Measurements from ENCODE around the gene EOLA1. TPM values are rescaled to one million over a fixed set of nuclear protein-coding genes. Genes with fewer than 3 reads are reported as not detected.
"Not testable (repeated sequence)": the region's sequence is repeated elsewhere in the genome, so short reads cannot be mapped to it uniquely, and the experiment has no call there.

Gene EOLA1
- total RNA-seq, 1 experiment from 2014 or later, result 11.2 TPM

DNA sequence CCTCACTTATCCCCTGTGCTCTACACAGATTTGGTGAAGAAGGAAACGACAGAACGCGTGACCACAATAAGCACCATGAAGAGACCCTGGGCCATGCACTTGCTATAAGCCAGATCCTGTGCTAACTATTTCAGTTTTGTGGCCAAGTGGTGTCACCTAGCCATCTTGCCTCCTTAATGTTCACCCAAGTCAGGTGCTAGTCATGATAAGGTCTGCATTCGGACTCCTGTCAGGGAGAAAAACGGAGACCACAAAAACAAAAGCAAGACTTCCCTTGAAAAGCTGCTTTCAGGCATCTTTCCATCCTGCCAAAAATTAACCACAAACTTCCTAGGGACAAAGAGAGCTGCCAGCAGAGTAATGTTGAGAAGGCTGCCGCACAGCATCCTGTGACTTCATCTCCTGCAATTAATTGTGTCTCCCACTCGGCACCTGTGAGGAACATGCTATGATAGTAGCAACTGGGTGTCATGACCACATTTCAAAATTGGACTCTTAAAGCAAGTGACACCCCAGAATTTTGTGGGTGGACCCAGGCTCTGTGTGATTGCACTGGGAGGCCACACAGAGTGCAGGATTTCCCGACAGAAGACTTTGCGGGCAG is 26.9 kb upstream of the EOLA1 start:
- DNase-seq (ENCODE audit: low read depth), result peak; percentile 62

DNA sequence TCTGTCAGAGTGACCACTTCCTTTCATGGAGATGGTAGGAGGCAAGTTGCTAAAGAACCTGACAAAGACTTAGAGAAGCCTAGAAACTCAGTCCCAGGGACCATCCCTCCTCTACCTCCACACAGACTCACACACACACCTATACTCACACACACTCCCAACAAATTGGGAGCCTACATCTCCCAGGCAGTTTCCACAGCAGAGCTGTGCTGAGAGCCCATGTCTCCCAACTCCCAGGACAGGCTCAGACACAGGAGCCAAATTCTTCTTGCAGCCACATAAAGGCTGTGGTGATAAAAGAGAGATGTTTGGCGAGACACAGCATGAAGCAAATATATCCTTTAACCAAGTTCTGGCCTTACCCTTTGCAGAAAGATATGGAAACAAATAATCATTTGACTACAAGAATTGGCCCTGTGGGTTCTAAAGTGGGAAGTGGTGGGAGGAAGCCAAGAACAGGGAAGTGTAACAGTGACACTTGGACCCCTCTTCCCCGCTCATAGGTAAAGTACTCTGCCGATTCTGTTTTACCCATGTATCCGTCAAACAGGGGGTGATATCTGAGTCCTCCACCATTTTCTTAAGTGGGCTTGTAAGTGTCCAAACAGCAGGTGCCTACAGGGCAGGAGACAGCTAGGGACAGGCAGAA is 24.7 kb upstream of the EOLA1 start:
- DNase-seq (ENCODE audit: low read depth), result no peak

DNA sequence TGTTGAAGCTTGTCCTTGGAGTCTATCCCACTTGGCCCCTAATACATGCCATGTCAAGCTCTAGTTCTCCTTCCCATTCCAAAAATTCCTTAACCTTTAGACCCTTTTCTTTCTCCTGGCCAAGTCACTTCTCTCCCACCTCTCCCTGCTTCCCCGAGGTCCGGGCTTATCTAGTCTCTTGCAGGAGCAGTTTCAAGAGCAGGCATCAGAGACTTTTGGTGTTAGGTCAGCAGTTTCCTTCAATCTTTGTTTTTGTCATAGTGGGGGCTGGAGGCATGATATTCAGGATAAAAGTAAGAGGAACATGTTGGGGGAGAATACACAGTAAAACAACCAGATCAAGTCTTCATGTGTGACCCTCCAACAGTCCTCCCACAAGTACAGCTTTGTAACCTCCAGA is 24.2 kb upstream of the EOLA1 start:
- no peak for DNase-seq (ENCODE audit: low read depth)

DNA sequence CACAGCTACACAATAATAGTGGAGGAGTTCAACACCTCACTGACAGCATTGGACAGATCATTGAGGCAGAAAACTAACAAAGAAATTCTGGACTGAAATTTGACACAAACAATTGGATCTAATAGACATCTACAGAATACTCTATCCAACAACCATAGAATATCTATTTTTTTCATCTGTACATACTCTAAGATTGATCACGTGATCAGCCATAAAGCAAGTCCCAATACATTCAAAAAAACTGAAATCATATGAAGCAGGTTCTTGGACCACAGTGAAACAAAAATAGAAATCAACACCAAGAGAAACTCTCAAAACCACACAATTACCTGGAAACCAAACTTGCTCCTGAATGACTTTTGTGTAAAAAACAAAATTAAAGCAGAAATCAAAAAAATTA is 23.5 kb upstream of the EOLA1 start:
- DNase-seq (ENCODE audit: low read depth), result no peak

DNA sequence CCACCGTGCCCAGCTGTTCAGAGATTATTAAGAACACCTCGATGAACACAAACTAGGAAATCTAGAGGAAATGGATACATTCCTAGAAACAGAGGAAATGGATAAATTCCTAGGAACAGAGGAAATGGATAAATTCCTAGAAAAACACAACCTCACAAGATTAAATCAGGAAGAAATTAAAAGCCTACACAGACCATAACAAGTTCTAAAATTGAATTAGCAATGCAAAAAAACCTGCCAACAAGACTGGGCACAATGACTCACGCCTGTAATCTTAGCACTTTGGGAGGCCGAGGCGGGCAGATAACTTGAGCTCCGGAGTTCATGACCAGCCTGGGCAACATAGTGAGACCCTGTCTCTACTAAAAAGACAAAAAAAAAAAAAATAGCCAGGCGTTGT is 22.6 kb upstream of the EOLA1 start:
- DNase-seq (ENCODE audit: low read depth), result peak; percentile 44

DNA sequence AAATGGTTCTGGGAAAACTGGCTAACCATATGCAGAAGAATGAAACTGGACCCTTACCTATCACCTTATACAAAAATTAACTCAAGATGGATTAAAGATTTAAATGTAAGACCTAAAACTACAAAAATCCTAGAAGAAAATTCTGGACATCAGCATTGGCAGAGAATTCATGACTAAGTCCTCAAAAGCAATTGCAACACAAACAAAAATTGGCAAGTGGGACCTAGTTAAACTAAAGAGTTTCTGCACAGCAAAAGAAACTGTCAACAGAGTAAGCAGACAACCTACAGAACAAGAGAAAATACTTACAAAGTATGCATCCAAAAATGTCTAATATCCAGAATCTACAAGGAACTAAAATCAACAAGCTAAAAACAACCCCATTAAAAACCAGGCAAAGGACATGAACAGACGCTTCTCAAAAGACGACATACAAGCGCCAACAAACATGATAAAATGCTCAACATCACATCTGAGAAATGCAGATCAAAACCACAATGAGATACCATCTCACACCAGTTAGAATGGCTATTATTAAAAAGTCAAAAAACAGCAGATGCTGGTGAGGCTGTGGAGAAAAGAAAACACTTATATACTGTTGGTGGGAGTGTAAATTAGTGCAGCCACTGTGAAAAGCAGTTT is 20.1 kb upstream of the EOLA1 start:
- not testable (repeated sequence) for DNase-seq (ENCODE audit: low read depth)

DNA sequence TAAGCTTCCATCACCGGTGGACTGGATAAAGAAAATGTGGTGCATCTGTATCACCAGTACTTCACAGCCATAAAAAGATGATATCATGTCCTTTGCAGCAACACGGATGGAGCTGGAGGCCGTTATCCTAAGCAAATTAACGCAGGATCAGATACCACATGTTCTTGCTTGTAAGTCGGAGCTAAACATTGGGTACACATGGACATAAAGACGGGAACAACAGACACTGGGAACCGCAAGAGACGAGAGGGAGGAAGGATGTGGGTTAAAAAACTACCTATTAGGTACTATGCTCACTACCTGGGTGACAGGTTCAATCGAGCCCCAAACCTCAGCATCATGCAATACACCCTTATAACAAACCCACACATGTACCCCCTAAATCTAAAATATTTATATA is 19.4 kb upstream of the EOLA1 start:
- no peak for DNase-seq (ENCODE audit: low read depth)

DNA sequence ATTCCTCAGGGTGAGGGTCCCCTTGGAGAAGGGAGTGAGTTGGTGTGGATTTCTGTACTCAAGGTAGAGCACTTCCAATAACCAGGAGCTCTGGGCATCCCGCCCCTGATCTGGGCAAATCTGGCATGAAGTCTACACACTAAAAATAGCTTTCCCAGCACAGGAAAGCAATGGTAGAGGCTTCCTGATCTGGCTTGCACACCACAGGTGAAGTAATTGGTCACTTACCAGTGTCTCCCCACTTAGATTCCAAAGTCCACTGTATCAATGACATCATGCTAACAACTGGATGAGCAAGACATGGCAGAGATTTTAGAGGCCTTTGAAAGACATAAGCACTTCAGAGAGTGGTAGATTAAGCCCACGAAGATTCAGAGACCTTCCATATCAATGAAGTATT is 17.9 kb upstream of the EOLA1 start:
- no peak for DNase-seq (ENCODE audit: low read depth)

DNA sequence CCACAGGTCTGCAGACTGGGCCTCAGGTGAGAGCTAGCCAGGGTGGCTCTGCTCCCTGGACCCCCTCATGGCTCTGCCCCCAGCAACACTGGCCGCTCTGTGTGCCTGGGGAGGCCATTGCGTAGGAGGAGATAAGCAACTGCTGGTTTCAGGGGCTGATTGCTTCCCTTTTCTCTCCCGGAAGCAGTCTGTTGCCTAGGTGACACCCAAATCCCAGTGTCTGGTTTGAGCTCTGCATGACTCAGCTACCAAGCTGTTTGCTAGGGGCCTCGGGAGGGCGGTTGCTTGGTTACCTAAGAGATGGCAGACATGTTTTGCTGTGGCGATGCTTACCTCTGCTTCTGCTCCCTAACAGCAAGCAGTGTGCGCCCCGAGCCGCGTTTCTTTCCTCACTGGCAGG is 15.4 kb upstream of the EOLA1 start:
- DNase-seq (ENCODE audit: low read depth), result peak; percentile 77

DNA sequence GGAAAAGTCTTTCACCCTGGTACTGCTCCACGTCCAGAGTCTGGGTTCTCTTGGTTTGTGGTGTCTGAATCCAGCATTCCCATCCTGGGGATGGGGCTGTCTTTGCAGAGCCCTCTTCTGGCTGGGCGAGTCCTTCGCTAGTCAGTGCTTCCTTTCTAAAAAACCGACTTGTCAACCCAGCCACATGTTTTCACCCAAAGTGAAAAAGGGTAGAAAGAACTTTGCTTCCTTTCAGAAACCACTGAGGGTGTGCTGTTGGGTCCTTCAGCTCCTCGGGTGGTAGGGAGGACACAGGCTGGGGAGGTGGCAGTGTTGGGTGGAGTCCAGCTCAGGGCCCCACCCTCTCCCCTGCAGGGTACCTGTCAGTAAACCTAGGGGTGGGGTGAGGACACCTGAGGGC is 14.9 kb upstream of the EOLA1 start:
- DNase-seq (ENCODE audit: low read depth), result not testable (repeated sequence)

DNA sequence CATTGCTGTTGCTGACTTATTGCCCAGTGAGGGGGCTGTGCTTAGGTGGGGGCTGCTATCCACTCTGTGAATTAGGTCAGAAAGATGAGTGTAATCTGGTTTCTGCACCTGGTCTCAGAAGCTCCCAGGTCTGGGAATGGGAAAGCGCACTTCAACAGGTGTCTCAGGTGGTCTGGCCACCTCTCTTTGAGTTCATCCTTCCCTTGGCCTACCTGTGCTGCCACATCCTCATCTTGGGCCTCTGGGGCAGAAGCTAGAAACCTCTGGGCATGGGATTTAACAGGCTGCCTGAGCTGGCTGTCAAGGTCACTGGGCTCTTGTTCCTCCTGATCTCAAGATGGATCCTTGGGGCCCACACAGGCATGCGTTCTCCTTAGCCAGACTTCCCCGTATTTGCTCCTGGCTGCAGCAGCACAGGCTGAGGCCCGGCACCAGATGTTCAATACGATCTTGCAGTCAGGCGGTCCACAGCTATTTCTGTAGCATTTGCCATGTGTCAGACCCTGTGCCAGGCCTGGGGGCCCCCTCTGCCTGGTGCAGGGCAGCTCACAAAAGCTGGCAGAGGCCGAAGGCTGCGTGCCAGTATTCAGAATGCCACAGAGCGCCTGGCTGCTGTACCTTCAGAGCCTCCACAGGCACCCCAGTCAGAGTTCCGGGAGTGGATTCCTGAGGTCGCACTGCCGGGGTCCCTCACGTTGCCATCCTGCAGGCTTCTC is 14.3 kb upstream of the EOLA1 start:
- not testable (repeated sequence) for DNase-seq (ENCODE audit: low read depth)

DNA sequence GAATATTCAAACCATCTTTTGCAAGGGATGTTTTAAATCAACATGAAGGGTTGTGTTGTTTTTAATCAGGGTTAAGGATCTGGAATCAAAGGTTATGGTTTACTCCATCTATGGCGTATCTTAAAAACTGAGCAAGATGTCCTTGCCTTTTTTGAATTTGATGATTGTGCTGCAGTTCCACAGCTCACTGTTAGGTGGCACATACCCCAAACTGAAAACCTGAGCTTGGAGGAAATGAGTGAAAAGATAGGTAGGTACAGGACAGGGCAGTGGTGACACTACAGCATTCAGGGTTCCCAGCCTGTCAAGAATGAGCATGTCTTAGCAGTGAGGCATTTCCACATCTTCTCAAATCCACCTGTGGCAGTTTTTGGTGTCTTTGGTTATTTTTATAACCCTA is 13.1 kb upstream of the EOLA1 start:
- peak; percentile 46 for DNase-seq (ENCODE audit: low read depth)

DNA sequence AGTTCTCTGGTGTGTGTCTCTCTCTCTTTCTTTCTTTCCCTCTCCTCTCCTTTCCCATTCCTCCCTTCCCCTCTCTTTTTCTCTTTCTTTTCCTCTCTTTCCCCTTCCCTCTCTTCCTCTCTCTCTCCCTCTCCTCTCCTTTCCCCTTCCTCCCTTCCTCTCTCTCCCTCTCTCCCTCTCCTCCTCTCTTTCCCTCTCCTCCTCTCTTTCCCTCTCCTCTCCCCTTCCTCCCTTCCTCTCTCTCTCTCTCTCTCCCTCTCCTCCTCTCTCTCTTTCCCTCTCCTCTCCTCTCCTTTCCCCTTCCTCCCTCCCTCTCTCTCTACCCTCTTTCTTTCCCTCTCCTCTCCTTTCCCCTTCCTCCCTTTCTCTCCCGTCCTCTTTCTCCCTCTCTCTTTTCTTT is 12.4 kb upstream of the EOLA1 start:
- no peak for DNase-seq (ENCODE audit: low read depth)

DNA sequence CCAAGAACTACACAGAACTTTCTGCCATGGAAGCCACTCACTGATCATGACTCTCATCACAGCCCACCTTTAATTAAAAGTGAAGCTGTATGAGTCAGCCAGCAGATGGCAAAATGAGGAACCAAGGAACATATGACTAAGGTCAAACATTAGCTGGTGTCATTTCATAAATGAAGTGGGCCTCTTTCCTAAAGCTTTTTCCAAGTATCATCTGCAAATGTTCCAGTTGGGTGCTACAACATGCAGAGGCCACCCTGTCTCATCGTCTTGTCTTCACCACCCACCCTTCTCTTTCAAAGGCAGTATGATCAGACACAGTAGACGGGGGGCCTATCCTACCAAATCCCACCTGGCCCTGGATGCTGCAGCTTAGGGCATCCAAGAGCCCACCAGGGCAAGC is 9.2 kb upstream of the EOLA1 start:
- DNase-seq (ENCODE audit: low read depth), result no peak

DNA sequence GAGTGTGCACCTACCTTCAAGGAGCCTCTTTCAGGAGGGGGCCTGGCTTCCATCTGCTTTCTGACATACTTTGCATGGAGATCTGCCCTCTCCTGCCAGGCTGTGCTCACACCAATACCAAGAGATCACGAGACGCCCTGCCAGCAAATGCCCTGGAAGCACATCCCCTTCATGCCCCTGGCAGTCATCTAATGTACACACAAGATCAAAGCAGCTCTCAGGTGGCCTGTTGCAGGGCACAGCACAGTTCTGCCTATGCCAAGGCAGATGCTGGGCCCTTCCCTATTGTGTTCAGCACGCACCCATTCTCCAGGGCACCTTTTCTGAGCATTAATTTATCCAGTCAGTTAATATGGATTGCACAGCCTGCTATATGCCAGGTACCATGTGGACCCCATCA is 7.9 kb upstream of the EOLA1 start:
- DNase-seq (ENCODE audit: low read depth), result not testable (repeated sequence)

DNA sequence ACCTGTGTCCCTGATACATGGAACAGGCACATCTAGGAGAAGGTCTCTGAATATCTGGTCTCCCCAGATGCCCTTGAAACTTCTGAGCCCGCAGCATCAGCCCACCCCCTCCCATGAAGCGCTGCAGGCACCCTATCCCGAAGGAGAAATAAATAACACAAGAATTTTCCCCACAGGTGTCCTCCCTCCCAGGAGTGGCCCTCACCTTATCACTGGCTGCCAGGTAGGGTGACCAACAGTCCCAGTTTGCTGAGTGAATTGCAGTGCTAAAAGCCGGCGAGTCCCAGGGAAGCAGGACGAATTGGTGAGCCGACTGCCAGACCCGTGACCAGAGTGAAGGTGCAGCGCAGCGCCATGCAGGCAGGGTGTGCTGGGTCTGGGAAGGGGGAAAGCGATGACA is 6.8 kb upstream of the EOLA1 start:
- not testable (repeated sequence) for DNase-seq (ENCODE audit: low read depth)

DNA sequence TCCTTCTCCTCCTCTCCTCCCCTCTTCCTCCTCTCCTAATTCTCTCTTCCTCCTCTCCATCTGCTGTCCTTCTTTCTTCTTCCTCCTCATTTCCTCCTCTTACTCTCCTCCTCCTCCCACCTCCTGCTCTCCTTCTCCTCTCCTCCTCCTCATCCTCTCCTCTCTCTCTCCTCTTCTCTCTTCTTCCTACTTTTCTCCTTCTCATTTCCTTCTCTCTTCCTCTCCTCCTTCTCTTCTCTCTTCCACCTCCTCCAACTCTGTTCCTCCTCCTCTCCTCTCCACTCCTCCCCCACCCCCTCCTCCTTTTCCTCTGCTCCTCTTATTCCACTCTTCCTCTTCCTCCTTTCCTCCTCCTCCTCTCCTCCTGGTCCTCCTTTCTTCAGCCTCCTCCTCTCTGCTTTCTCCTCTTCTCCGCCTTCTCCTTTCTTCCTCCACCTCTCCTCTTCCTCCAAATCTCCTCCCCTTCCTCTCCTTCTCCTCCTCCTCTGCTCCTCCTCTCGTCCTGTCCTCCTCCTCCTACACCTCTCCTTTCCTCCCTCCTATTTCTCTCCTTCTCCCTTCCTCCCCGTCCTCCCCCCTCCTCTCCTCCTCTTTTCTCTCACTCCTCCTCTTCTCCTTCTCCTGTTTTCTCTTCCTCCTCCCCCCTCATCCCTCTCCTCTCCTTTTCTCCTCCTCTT is 5.7 kb upstream of the EOLA1 start:
- DNase-seq (ENCODE audit: low read depth), result not testable (repeated sequence)

DNA sequence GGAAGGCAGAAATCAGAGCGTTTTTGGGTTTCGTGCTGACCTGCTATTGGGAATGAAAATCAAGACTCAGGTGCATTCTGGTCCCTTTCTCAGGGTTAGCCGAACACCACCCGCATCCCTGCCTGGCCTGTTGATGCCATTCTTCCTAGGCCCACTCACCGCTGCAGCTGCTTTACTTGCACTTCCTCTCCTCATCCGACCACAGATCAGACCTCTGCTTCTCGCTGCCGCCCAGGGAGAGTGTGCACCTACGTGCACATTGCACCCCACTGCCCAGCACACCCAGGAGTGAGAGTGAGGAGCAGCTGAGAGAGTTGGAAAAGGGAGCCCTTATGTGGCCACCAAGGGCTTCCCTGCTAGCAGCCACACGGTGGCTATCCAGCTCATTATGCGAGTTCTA is 3.3 kb upstream of the EOLA1 start:
- not testable (repeated sequence) for DNase-seq (ENCODE audit: low read depth)

DNA sequence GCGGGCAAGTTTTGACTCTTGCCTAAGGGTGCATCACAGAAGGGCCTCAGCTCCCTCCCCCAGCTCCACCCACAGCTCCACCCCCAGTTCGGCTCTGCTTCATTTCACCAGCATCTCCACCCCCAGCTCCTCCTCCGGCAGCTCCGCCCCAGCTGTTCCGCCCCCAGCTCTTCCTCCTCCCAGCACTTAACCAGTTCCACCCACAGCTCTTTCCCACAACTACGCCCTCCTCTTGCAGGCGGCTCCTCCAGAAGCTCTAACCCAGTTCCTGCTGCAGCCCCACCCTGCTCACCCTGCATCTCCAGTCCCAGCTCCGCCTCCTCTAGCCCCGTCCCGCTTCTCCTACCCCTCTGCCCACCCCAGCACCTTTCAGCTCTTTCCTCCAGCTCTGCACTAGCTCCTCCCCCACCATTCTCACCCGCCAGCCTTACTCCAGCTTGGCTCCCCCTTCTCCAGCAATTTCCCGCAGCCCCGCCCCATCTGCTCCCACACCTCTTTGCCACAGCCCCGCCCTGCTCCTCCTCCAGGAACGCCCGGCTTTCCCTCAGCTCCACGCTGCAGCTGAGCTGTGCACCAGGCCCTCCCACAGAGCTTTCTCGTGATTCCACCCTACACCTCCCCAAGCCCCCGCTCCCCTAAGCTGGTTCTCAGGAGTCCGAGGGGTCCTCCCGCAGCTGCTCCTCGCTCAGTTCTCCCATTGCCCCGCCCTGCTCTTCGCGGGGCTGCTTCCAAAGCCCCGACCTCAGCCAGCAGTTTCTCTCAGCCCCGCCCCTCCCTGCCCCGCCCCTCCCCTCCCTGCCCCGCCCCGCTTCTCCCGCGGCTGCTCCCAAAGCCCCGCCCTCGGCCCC is 1.3 kb upstream of the EOLA1 start:
- peak; percentile 95 for DNase-seq (ENCODE audit: low read depth)

DNA sequence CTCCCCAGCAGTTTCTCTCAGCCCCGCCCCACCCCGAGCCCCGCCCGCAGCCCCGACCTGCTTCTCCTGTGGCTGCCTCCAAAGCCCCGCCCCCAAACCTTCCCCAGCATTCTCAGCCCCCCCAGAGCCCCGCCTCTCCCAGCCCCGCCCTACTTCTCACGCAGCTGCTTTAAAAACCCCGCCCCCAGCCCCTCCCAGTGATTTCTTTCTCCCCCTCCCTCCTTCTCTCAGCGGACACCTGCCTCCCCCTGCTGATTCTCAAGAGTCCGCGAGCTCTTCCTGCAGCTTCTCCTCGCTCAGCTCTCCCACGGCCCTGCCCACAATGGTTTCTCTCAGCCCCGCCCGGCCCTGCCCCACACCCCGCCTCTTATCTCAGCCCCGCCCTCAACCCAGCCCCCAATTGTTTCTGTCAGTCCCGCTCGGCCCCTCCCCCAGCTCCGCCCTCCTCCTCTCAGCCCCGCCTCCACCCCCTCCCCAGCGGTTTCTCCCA is 636 bp upstream of the EOLA1 start:
- no peak for DNase-seq (ENCODE audit: low read depth)
